ENCODE results near the gene EEFSEC.

DNA sequence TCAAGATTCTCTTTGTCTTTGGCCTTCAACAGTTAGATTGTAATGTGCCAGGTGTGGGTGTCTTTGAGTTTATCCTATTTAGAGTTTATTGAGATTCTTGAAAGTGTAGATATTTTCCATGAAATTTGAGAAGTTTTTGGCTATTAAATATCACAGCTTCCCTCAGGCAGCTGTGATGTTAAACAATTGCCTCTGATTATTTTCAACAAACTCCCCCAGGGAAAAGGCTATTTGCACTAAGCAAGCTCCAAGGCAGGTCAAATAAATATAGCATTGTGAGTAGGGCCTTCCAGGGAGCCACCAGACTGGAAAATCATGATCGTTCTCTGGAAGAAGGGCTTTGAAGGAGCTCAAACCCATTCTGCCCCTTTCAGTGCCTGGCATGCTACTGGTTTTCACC lies 107.0 kb downstream of the EEFSEC start:
- TF ChIP-seq POLR2A (IDR thresholded peaks at IDR 0.05; ENCODE audit: low read depth) (no peak), EP300 (IDR thresholded peaks at IDR 0.05) (no peak)
